ENCODE measurements around the gene SPEM3. TPM values are rescaled to one million over a fixed set of nuclear protein-coding genes. Genes with fewer than 3 reads are reported as not detected.
"Not testable (repeated sequence)": the region's sequence is repeated elsewhere in the genome, so short reads cannot be mapped to it uniquely, and the experiment has no call there.

Gene SPEM3
- total and polyA plus RNA-seq, 9 donors: not detected

DNA sequence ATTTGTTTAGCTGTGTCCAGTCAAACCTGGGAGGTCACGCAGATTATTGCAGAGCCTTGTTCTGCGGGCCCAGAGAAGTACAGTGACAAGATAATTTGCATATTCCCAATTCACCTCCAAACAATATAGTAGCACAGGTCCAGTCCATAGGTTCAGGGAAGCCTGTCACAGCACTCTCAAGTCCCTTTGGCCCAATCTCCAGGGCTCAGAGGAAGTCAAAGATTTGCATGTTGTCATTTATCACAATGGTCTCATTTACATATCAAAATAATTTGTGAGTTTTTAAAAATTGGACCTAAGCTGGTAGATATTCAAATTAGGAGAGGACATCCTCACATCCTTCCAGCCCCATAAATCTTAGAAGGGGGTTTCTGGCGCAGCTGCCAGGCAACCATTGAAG, 38.8 kb downstream of the SPEM3 start:
- peaks cover 6% of the 10 kb centered on the region for H3K4me1 ChIP-seq (ENCODE audit: insufficient read depth)
- no peak overlapping the region for H3K4me3 ChIP-seq
- TF ChIP-seq, protein P1, sequence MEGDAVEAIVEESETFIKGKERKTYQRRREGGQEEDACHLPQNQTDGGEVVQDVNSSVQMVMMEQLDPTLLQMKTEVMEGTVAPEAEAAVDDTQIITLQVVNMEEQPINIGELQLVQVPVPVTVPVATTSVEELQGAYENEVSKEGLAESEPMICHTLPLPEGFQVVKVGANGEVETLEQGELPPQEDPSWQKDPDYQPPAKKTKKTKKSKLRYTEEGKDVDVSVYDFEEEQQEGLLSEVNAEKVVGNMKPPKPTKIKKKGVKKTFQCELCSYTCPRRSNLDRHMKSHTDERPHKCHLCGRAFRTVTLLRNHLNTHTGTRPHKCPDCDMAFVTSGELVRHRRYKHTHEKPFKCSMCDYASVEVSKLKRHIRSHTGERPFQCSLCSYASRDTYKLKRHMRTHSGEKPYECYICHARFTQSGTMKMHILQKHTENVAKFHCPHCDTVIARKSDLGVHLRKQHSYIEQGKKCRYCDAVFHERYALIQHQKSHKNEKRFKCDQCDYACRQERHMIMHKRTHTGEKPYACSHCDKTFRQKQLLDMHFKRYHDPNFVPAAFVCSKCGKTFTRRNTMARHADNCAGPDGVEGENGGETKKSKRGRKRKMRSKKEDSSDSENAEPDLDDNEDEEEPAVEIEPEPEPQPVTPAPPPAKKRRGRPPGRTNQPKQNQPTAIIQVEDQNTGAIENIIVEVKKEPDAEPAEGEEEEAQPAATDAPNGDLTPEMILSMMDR (IDR thresholded peaks at IDR 0.05): no peak
- TF ChIP-seq EP300 (IDR thresholded peaks at IDR 0.05) (no peak), POLR2A (IDR thresholded peaks at IDR 0.05) (no peak)
- DNase-seq: no peak
- H3K27ac ChIP-seq: peak overlapping the region in 1 of 2 donors; percentile 11
- no peaks in the 10 kb centered on the region for H3K36me3 ChIP-seq
- intact Hi-C loops (cut with DNase I): no loop called here
- WGBS, 3 donors: 86 to 94% (median 93%) methylated on average over 3 of the region's 3 CpGs
- H3K27me3 ChIP-seq: no peaks in the 10 kb centered on the region
- no peaks in the 10 kb centered on the region for H3K9me3 ChIP-seq

DNA sequence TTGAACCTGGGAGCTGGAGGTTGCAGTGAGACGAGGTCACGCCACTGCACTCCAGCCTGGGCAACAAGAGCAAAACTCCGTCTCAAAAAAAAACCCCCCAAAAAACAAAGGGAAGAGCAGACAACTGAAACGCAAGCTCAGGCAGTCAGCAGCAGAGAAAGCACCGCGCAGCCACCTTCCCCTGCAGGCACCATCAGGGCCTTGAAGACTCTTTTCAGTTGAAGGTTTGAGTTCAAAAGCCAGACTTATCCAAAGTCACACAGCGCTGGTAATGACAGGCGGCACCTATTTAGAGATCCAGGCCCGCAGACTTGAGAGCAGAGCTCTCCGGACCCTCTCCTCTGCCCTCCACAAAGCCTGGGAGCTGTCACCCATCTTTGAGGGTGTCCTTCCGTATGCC, 39.6 kb downstream of the SPEM3 start:
- H3K4me1 ChIP-seq (ENCODE audit: insufficient read depth): peaks cover 6% of the 10 kb centered on the region
- H3K9me3 ChIP-seq: no peaks in the 10 kb centered on the region
- no peak for DNase-seq
- TF ChIP-seq EP300 (IDR thresholded peaks at IDR 0.05): no peak
- TF ChIP-seq, protein P1 (IDR thresholded peaks at IDR 0.05): no peak
- no peak for TF ChIP-seq POLR2A (IDR thresholded peaks at IDR 0.05)
- no peak overlapping the region for H3K4me3 ChIP-seq
- no peaks in the 10 kb centered on the region for H3K27me3 ChIP-seq
- WGBS, 3 donors: 94 to 95% (median 95%) methylated on average over 11 of the region's 11 CpGs
- H3K36me3 ChIP-seq: no peaks in the 10 kb centered on the region
- intact Hi-C loops (cut with DNase I): no loop called here
- H3K27ac ChIP-seq: no peak overlapping the region

DNA sequence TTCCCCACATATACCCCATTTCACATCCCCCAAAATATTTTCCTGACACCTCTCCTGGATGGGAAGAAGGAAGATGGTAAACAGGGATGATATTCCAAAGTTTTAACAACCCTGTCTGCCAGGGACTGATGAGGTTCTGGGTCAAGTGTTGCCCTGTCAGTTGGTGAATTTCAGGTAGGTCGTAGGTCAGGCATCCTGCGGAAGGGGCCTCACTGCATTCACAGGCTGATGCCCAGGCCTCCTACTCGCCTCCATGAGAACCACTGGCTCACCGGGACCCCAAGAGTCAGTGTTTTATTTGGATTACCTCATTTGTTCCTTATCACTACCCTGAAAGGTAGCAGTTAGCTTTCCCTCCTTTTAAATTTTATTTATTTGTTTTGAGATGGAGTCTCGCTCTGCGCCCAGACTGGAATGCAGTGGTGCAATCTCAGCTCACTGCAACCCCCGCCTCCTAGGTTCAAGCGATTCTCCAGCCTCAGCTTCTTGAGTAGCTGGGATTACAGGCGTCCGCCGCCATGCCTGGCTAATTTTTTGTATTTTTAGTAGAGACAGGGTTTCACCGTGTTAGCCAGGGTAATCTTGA, 40.2 kb downstream of the SPEM3 start:
- H3K9me3 ChIP-seq: no peaks in the 10 kb centered on the region
- DNase-seq: no peak
- TF ChIP-seq EP300 (IDR thresholded peaks at IDR 0.05) (no peak), POLR2A (IDR thresholded peaks at IDR 0.05) (no peak)
- TF ChIP-seq, protein P1 (IDR thresholded peaks at IDR 0.05): no peak
- peaks cover 6% of the 10 kb centered on the region for H3K4me1 ChIP-seq (ENCODE audit: insufficient read depth)
- intact Hi-C loops (cut with DNase I): no loop called here
- no peak overlapping the region for H3K4me3 ChIP-seq
- H3K27me3 ChIP-seq: no peaks in the 10 kb centered on the region
- 74 to 81% (median 75%) methylated on average over 12 of the region's 12 CpGs for WGBS, 3 donors
- no peak overlapping the region for H3K27ac ChIP-seq
- no peaks in the 10 kb centered on the region for H3K36me3 ChIP-seq

DNA sequence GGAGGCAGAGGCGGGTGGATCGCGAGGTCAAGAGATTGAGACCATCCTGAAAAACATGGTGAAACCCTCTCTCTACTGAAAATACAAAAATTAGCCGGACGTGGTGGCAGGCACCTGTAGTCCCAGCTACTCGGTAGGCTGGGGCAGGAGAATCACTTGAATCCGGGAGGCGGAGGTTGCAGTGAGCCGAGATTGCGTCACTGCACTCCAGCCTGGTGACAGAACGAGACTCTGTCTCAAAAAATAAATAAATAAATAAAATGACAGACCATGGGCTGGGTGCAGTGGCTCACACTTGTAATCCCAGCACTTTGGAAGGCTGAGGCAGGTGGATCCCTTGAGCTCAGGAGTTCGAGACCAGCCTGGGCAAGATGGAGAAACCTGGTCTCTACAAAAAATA, 41.2 kb downstream of the SPEM3 start:
- DNase-seq; intact Hi-C loops (cut with DNase I); H3K27ac ChIP-seq; H3K36me3 ChIP-seq; H3K27me3 ChIP-seq; H3K4me1 ChIP-seq (ENCODE audit: insufficient read depth); H3K9me3 ChIP-seq; H3K4me3 ChIP-seq: not testable (repeated sequence)
- WGBS, 3 donors: 93 to 96% (median 95%) methylated on average over 12 of the region's 12 CpGs

DNA sequence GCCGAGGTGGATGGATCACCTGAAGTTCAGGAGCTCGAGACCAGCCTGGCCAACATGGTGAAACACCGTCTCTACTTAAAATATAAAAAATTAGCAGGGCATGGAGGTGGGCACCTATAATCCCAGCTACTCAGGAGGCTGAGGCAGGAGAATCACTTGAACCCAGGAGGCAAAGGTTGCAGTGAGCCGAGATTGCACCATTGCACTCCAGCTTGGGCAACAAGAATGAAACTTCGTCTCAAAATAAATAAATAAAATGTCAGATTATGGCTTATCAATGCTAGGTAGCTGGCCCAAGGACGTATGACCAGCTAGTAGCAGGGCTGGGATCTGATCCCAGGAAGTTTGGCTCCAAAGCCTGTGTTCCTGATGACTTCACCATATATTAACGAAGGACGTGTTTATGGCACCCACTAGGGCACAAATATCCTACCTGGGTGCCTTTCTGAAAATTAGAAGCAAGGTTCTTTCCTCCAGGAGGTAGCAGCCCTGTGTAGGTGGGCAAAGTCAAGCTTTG, 41.9 kb downstream of the SPEM3 start:
- H3K27me3 ChIP-seq; H3K4me3 ChIP-seq; H3K27ac ChIP-seq; DNase-seq; intact Hi-C loops (cut with DNase I); H3K4me1 ChIP-seq (ENCODE audit: insufficient read depth); H3K9me3 ChIP-seq; H3K36me3 ChIP-seq: not testable (repeated sequence)
- WGBS, 3 donors: 68 to 76% (median 72%) methylated on average over 8 of the region's 8 CpGs

Measured in ovary (tissue), 9 donors.